Hippocampal formation (tissue), 2 donors: ENCODE data around the gene PHIP.

Source experiments
- DNase-seq, 2 donors: peaks; one replicate each; lab custom pipeline; 2025; lab: John Stamatoyannopoulos, UW

The PHIP gene

GRCh38 chr6:79070206-79070825, 7.7 kb downstream of the PHIP start:
- DNase-seq = no peak

- DNase-seq = no peak
Observed at GRCh38 chr6:79066828-79067227, 11.2 kb downstream of the PHIP start.

- no peak for DNase-seq
Observed at GRCh38 chr6:79066330-79066729, 11.7 kb downstream of the PHIP start.

GRCh38 chr6:79065232-79065631, 12.8 kb downstream of the PHIP start:
- no peak for DNase-seq

- DNase-seq = no peak
Observed at GRCh38 chr6:79064635-79065034, 13.4 kb downstream of the PHIP start.

GRCh38 chr6:79062708-79063107, 15.3 kb downstream of the PHIP start:
- no peak for DNase-seq

GRCh38 chr6:79057746-79058145, 20.3 kb downstream of the PHIP start:
- DNase-seq = no peak

- no peak for DNase-seq
Observed at GRCh38 chr6:79056226-79056625, 21.8 kb downstream of the PHIP start.

GRCh38 chr6:79048611-79049010, 29.4 kb downstream of the PHIP start:
- no peak for DNase-seq

GRCh38 chr6:79047072-79047471, 31.0 kb downstream of the PHIP start:
- DNase-seq = no peak

- DNase-seq = no peak
Observed at GRCh38 chr6:79045966-79046365, 32.1 kb downstream of the PHIP start.

- no peak for DNase-seq
Observed at GRCh38 chr6:79042799-79043126, 35.3 kb downstream of the PHIP start.

GRCh38 chr6:79042088-79042798, 35.8 kb downstream of the PHIP start:
- DNase-seq = no peak

- no peak for DNase-seq
Observed at GRCh38 chr6:79040083-79040482, 38.0 kb downstream of the PHIP start.

GRCh38 chr6:79038061-79038460, 40.0 kb downstream of the PHIP start:
- DNase-seq = no peak

GRCh38 chr6:79034865-79035264, 43.2 kb downstream of the PHIP start:
- no peak for DNase-seq

GRCh38 chr6:79033279-79033678, 44.8 kb downstream of the PHIP start:
- DNase-seq = no peak

- no peak for DNase-seq
Observed at GRCh38 chr6:79031821-79032590, 46.0 kb downstream of the PHIP start.

GRCh38 chr6:79030511-79030910, 47.5 kb downstream of the PHIP start:
- DNase-seq = no peak

- no peak for DNase-seq
Observed at GRCh38 chr6:79030023-79030422, 48.0 kb downstream of the PHIP start.

GRCh38 chr6:79028641-79029314, 49.3 kb downstream of the PHIP start:
- DNase-seq = no peak

- no peak for DNase-seq
Observed at GRCh38 chr6:79011940-79012339, 66.1 kb downstream of the PHIP start.

- no peak for DNase-seq
Observed at GRCh38 chr6:79010422-79010821, 67.6 kb downstream of the PHIP start.
